Loucy (cell line): ENCODE results near the gene CACNA1C.

Source experiments
- H2AFZ ChIP-seq: fragments of 200-600 bp; sonication (generic); 2 replicates; pipeline ENCODE4 v1.6.0; 2016; ENCODE audit warnings: antibody characterized with exemption, mild to moderate bottlenecking, low read length, moderate library complexity
- H3F3A ChIP-seq: fragments of 200-600 bp; 2 replicates; pipeline ENCODE4 v1.6.0; 2016; ENCODE audit warnings: antibody characterized with exemption, low read depth, mild to moderate bottlenecking
- H3K27me3 ChIP-seq: fragments of 200-600 bp; sonication (generic); 2 replicates; pipeline ENCODE4 v1.6.1; 2014; ENCODE audit warnings: low read length, mild to moderate bottlenecking; ENCODE audit not compliant: insufficient read depth, poor library complexity, severe bottlenecking
- H3K36me3 ChIP-seq: fragments of 200-600 bp; sonication (generic); 2 replicates; pipeline ENCODE4 v1.6.1; 2016; ENCODE audit warnings: low read length; ENCODE audit not compliant: insufficient read depth
- H3K4me1 ChIP-seq: fragments of 200-600 bp; sonication (generic); 2 replicates; pipeline ENCODE4 v1.5.1; 2014; ENCODE audit warnings: low read length, mild to moderate bottlenecking; ENCODE audit not compliant: insufficient read depth, poor library complexity, severe bottlenecking
- H3K4me2 ChIP-seq: fragments of 200-600 bp; sonication (generic); 2 replicates; pipeline ENCODE4 v1.6.0; 2014; ENCODE audit warnings: antibody characterized with exemption, low read length, low read depth, mild to moderate bottlenecking; ENCODE audit not compliant: poor library complexity, severe bottlenecking
- H3K4me3 ChIP-seq: fragments of 200-600 bp; sonication (generic); 2 replicates; pipeline ENCODE4 v1.5.1; 2014; ENCODE audit warnings: low read length, mild to moderate bottlenecking, mixed read lengths; ENCODE audit not compliant: poor library complexity, severe bottlenecking
- H3K79me2 ChIP-seq: fragments of 200-600 bp; sonication (generic); 2 replicates; pipeline ENCODE4 v1.6.1; 2014; ENCODE audit warnings: low read length; ENCODE audit not compliant: insufficient read depth
- H3K9ac ChIP-seq: fragments of 200-600 bp; sonication (generic); 2 replicates; pipeline ENCODE4 v1.6.0; 2014; ENCODE audit warnings: mild to moderate bottlenecking, low read depth, low read length, moderate library complexity; ENCODE audit not compliant: poor library complexity, severe bottlenecking
- H3K9me2 ChIP-seq: fragments of 200-600 bp; sonication (generic); replicated peaks from 2 replicates; pipeline ENCODE4 v1.6.1; 2016; ENCODE audit warnings: low read depth, low read length, mixed read lengths
- H3K9me3 ChIP-seq: fragments of 200-600 bp; sonication (generic); 2 replicates; pipeline ENCODE4 v1.6.1; 2014; ENCODE audit warnings: mild to moderate bottlenecking, antibody characterized with exemption, low read length, low read depth; ENCODE audit not compliant: insufficient read depth
- H4K20me1 ChIP-seq: fragments of 200-600 bp; sonication (generic); 2 replicates; pipeline ENCODE4 v1.6.0; 2014; ENCODE audit warnings: antibody characterized with exemption, low read length, mild to moderate bottlenecking; ENCODE audit not compliant: insufficient read depth, poor library complexity, severe bottlenecking
- CTCF ChIP-seq: fragments of 200-600 bp; sonication (generic); conservative IDR thresholded peaks from 2 replicates; pipeline ENCODE4 v1.5.1; 2014; ENCODE audit warnings: mild to moderate bottlenecking, antibody characterized with exemption, low read length
- EZH2phosphoT487 ChIP-seq: fragments of 200-600 bp; IDR thresholded peaks from 2 replicates; pipeline ENCODE4 v1.6.1; 2018; ENCODE audit warnings: antibody characterized with exemption, mild to moderate bottlenecking, moderate library complexity, borderline replicate concordance

The CACNA1C gene

GRCh38 chr12:2390133-2390532, 337.3 kb downstream of the CACNA1C start:
- H3K4me3 ChIP-seq: no peak overlapping the region
- no peaks in the 10 kb centered on the region for H3K9me3 ChIP-seq
- H3K36me3 ChIP-seq: no peaks in the 10 kb centered on the region
- no peaks in the 10 kb centered on the region for H4K20me1 ChIP-seq
- H3K9ac ChIP-seq: no peak overlapping the region
- H3K4me1 ChIP-seq: no peaks in the 10 kb centered on the region
- TF ChIP-seq CTCF: no peak
- no peak for TF ChIP-seq EZH2phosphoT487
- H3K27me3 ChIP-seq: no peaks in the 10 kb centered on the region
- H3K79me2 ChIP-seq: no peaks in the 10 kb centered on the region
- no peaks in the 10 kb centered on the region for H3F3A ChIP-seq
- no peak overlapping the region for H2AFZ ChIP-seq
- H3K9me2 ChIP-seq: no peaks in the 10 kb centered on the region
- H3K4me2 ChIP-seq: no peak overlapping the region

GRCh38 chr12:2390850-2391390, 338.1 kb downstream of the CACNA1C start:
- TF ChIP-seq EZH2phosphoT487: no peak
- no peak for TF ChIP-seq CTCF
- no peaks in the 10 kb centered on the region for H3K9me3 ChIP-seq
- no peaks in the 10 kb centered on the region for H3K4me1 ChIP-seq

GRCh38 chr12:2391740-2392331, 339.0 kb downstream of the CACNA1C start:
- H3K9ac ChIP-seq: no peak overlapping the region
- H3K27me3 ChIP-seq: no peaks in the 10 kb centered on the region
- H4K20me1 ChIP-seq: no peaks in the 10 kb centered on the region
- no peak overlapping the region for H3K4me3 ChIP-seq
- no peaks in the 10 kb centered on the region for H3K9me2 ChIP-seq
- no peaks in the 10 kb centered on the region for H3K79me2 ChIP-seq
- no peak overlapping the region for H3K4me2 ChIP-seq
- no peaks in the 10 kb centered on the region for H3K9me3 ChIP-seq
- no peaks in the 10 kb centered on the region for H3F3A ChIP-seq
- H3K36me3 ChIP-seq: no peaks in the 10 kb centered on the region
- no peak overlapping the region for H2AFZ ChIP-seq
- no peak for TF ChIP-seq EZH2phosphoT487
- no peak for TF ChIP-seq CTCF
- no peaks in the 10 kb centered on the region for H3K4me1 ChIP-seq

More at GRCh38 chr12:2390850-2391390, 338.1 kb downstream of the CACNA1C start:
- no peak overlapping the region for H2AFZ ChIP-seq
- H3F3A ChIP-seq: no peaks in the 10 kb centered on the region
- H3K9me2 ChIP-seq: no peaks in the 10 kb centered on the region
- H3K27me3 ChIP-seq: no peaks in the 10 kb centered on the region
- no peak overlapping the region for H3K4me2 ChIP-seq
- no peaks in the 10 kb centered on the region for H3K79me2 ChIP-seq
- no peaks in the 10 kb centered on the region for H3K36me3 ChIP-seq
- no peaks in the 10 kb centered on the region for H4K20me1 ChIP-seq
- no peak overlapping the region for H3K4me3 ChIP-seq
- no peak overlapping the region for H3K9ac ChIP-seq
